Spleen (tissue), 7 donors: ENCODE results near the gene BTBD17.

ENCODE experiments used
- POLR2A ChIP-seq, 3 donors: fragments of 450-650 bp; IDR thresholded peaks; one replicate each; pipeline ENCODE4 v1.5.1; 2017; ENCODE audit warnings: antibody characterized with exemption in 3 of 3, mild to moderate bottlenecking in 1 of 3
- POLR2AphosphoS5 ChIP-seq, 3 donors: sonication (generic); formaldehyde crosslinking; IDR thresholded peaks; one replicate each; pipeline ENCODE4 v1.5.1; 2017; ENCODE audit warnings: antibody characterized with exemption in 3 of 3
- TF ChIP-seq, protein P1 (sequence below), 11 experiments: fragments of 200-600 bp in 7 of 11; fragments of 450-650 bp in 4 of 11; sonication (generic) in 4 of 11; IDR thresholded peaks in 8 of 11; conservative IDR thresholded peaks in 3 of 11; 1 replicate in 7 of 11; 2 replicates in 4 of 11; pipeline versions ENCODE4 v1.4.0 to v1.8.0; 2016 to 2021; ENCODE audit warnings: antibody characterized with exemption in 11 of 11, inconsistent platforms in 4 of 11, mild to moderate bottlenecking in 1 of 11
- donor health status: DM: no; HTN: no; CAD: no; lungs with moderate emphysema.
- donor health status: DM: no; HTN: no; CAD: no.
- donor health status: DM: no; HTN: no; CAD: no.

GRCh38 chr17:74360899-74361229 lies 804 bp downstream of the BTBD17 start:
- TF ChIP-seq, protein P1, sequence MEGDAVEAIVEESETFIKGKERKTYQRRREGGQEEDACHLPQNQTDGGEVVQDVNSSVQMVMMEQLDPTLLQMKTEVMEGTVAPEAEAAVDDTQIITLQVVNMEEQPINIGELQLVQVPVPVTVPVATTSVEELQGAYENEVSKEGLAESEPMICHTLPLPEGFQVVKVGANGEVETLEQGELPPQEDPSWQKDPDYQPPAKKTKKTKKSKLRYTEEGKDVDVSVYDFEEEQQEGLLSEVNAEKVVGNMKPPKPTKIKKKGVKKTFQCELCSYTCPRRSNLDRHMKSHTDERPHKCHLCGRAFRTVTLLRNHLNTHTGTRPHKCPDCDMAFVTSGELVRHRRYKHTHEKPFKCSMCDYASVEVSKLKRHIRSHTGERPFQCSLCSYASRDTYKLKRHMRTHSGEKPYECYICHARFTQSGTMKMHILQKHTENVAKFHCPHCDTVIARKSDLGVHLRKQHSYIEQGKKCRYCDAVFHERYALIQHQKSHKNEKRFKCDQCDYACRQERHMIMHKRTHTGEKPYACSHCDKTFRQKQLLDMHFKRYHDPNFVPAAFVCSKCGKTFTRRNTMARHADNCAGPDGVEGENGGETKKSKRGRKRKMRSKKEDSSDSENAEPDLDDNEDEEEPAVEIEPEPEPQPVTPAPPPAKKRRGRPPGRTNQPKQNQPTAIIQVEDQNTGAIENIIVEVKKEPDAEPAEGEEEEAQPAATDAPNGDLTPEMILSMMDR (IDR thresholded peaks at IDR 0.05 in 8 of 11, conservative IDR thresholded peaks at IDR 0.05 in 3 of 11), result no peak
- TF ChIP-seq POLR2A (IDR thresholded peaks at IDR 0.05) (no peak), POLR2AphosphoS5 (IDR thresholded peaks at IDR 0.05) (no peak)
